Measurements from ENCODE around the gene GPNMB. TPM values are rescaled to one million over a fixed set of nuclear protein-coding genes. Genes with fewer than 3 reads are reported as not detected.
A peak's percentile ranks its signal among the peaks of the same experiment; 100 is the strongest.

GPNMB gene
- total and polyA plus RNA-seq, 2 of the 4 experiments (the other 2 are of a cell fraction): under 0.01 to 0.14 TPM

GRCh38 chr7:23200331-23200730 lies 46.2 kb upstream of the GPNMB start:
- no peak overlapping the region for H4K5ac ChIP-seq (ENCODE audit: low read depth, low read length)
- H3K4me3 ChIP-seq (ENCODE audit: insufficient read depth, low read depth, low read length): no peak overlapping the region
- no peak overlapping the region for H2BK20ac ChIP-seq (ENCODE audit: low read depth, low read length)
- H4K8ac ChIP-seq (ENCODE audit: low read depth in 2 of 2, low read length in 2 of 2): no peak overlapping the region
- peaks cover 20% of the 10 kb centered on the region for H3K36me3 ChIP-seq (ENCODE audit: control insufficient read depth, insufficient read depth, low read length)
- no peak overlapping the region for H2BK15ac ChIP-seq (ENCODE audit: low read depth, low read length)
- H2BK5ac ChIP-seq (ENCODE audit: low read depth, low read length, poor library complexity, severe bottlenecking): no peak overlapping the region
- H3K4me1 ChIP-seq (ENCODE audit: control insufficient read depth, insufficient read depth, low read length): peaks cover 2% of the 10 kb centered on the region; the same call in 1 of the 2 replicates
- H4K91ac ChIP-seq (ENCODE audit: insufficient read depth, low read depth, low read length): no peak overlapping the region
- H3K27ac ChIP-seq (ENCODE audit: insufficient read depth, low read length): no peak overlapping the region
- no peak overlapping the region for H2AFZ ChIP-seq (replicated peaks; ENCODE audit: low read length, poor library complexity)
- TF ChIP-seq CEBPB (IDR thresholded peaks at IDR 0.05; ENCODE audit: low read depth, low read length) (no peak), USF2 (IDR thresholded peaks at IDR 0.05; ENCODE audit: low read depth, low read length) (no peak), FOS (IDR thresholded peaks at IDR 0.05; ENCODE audit: low read depth, low read length) (no peak), MAZ (IDR thresholded peaks at IDR 0.05; ENCODE audit: borderline replicate concordance, low read depth, low read length) (no peak), CHD1 (IDR thresholded peaks at IDR 0.05; ENCODE audit: low read depth, low read length) (no peak), CTCF (conservative IDR thresholded peaks at IDR 0.05; ENCODE audit: low read depth, low read length) (no peak), POLR2A (IDR thresholded peaks at IDR 0.05; ENCODE audit: low read depth, low read length) (no peak), RCOR1 (IDR thresholded peaks at IDR 0.05; ENCODE audit: insufficient replicate concordance, low read length) (no peak), RAD21 (IDR thresholded peaks at IDR 0.05; ENCODE audit: low read length) (no peak)
- no peak overlapping the region for H2AK9ac ChIP-seq (replicated peaks; ENCODE audit: low read depth, low read length, poor library complexity)
- no peaks in the 10 kb centered on the region; a peak in 1 of 4 replicates for H3K79me1 ChIP-seq (ENCODE audit: low read depth in 1 of 2, low read length in 2 of 2)
- no peak overlapping the region for H3K23ac ChIP-seq (ENCODE audit: low read depth, low read length)
- BruUV-seq (replicated peaks): TSS peak; percentile 79
- CTCF ChIA-PET: no interaction called here
- no peak overlapping the region for H3K18ac ChIP-seq (ENCODE audit: low read depth, low read length)
- no peak overlapping the region for H2BK120ac ChIP-seq (ENCODE audit: low read depth, low read length)
- H2AK5ac ChIP-seq (ENCODE audit: low read depth, low read length): no peak overlapping the region
- intact Hi-C loops (cut with micrococcal nuclease): loop anchor here (5.0 kb wide), 1 partner anchor 37 kb away; no protein-coding TSS in a partner anchor
- no peaks in the 10 kb centered on the region for H3K27me3 ChIP-seq (ENCODE audit: control insufficient read depth, insufficient read depth, low read length)
- ATAC-seq (ENCODE audit: low read depth): no peak
- H3K4ac ChIP-seq (ENCODE audit: low read depth, low read length): no peak overlapping the region
- no CpG with 5 or more reads among the region's 2 CpGs for WGBS, 2 experiments (ENCODE audit: extremely low coverage in 2 of 2, insufficient read length in 1 of 2)
- no peak overlapping the region for H3K14ac ChIP-seq (replicated peaks; ENCODE audit: low read depth, low read length)
- no peak overlapping the region for H3K56ac ChIP-seq (ENCODE audit: extremely low read depth, insufficient read depth, low read length)
- no peak for DNase-seq
- no peaks in the 10 kb centered on the region for H3K9me3 ChIP-seq (ENCODE audit: control insufficient read depth, insufficient read depth, low read length)
- H3K9me1 ChIP-seq (ENCODE audit: insufficient read depth, low read length): no peaks in the 10 kb centered on the region
- H3K4me2 ChIP-seq (ENCODE audit: low read depth, low read length): no peak overlapping the region
- no peak overlapping the region for H3K9ac ChIP-seq (ENCODE audit: low read depth, low read length)
- in situ Hi-C loops (cut with MboI; ENCODE audit: low sequenced_read_pairs): no loop called here
- no peaks in the 10 kb centered on the region for H4K20me1 ChIP-seq (ENCODE audit: insufficient read depth, low read length)
- POLR2A ChIA-PET (ENCODE audit: unreplicated experiment): no interaction called here
- dilution Hi-C loops (cut with HindIII; ENCODE audit: low sequenced_read_pairs, unreplicated experiment): no loop called here
